Breast epithelium (tissue), 4 donors: ENCODE results near the gene FFAR4. TPM values are rescaled to one million over a fixed set of nuclear protein-coding genes. Genes with fewer than 3 reads are reported as not detected.

ENCODE experiments used
- DNase-seq, 2 donors: peaks; one replicate each; pipeline ENCODE4 v3.0.0-alpha.2; 2019; ENCODE audit warnings: low spot score in 2 of 2
- H3K27ac ChIP-seq, 2 donors: fragments of 200-600 bp; sonication (generic) in 1 of 2; one replicate each; pipeline ENCODE4 v1.5.1; 2016 to 2019; ENCODE audit warnings: mild to moderate bottlenecking in 1 of 2
- H3K27me3 ChIP-seq, 2 donors: fragments of 200-600 bp; sonication (generic) in 1 of 2; one replicate each; pipeline versions ENCODE4 v1.5.1 to v1.6.0; 2017 to 2019; ENCODE audit warnings: control low read depth in 1 of 2, mild to moderate bottlenecking in 1 of 2
- H3K36me3 ChIP-seq: fragments of 200-600 bp; one replicate; pipeline ENCODE4 v1.5.1; 2019
- H3K4me1 ChIP-seq, 2 donors: fragments of 200-600 bp; sonication (generic); one replicate each; pipeline ENCODE4 v1.5.1; 2016 to 2019; ENCODE audit warnings: control low read depth in 1 of 2
- H3K4me3 ChIP-seq, 3 donors: fragments of 200-600 bp; sonication (generic); 1 replicate in 2 of 3; 2 replicates in 1 of 3; pipeline ENCODE4 v1.5.1; 2016 to 2019; ENCODE audit warnings: mild to moderate bottlenecking in 3 of 3, moderate library complexity in 2 of 3
- H3K9me3 ChIP-seq, 2 donors: fragments of 200-600 bp; sonication (generic) in 1 of 2; one replicate each; pipeline ENCODE4 v1.5.1; 2016 to 2019; ENCODE audit warnings: control low read depth in 1 of 2
- POLR2A ChIP-seq: fragments of 450-650 bp; IDR thresholded peaks from one replicate; pipeline ENCODE4 v1.6.1; 2016; ENCODE audit warnings: antibody characterized with exemption, mild to moderate bottlenecking, moderate library complexity
- POLR2AphosphoS5 ChIP-seq, 3 donors: sonication (generic); formaldehyde crosslinking; IDR thresholded peaks; one replicate each; pipeline ENCODE4 v1.6.1; 2017; ENCODE audit warnings: antibody characterized with exemption in 3 of 3
- intact Hi-C: fragments of 100-400 bp; cut with DNase I; formaldehyde crosslinking; loops from one replicate; pipeline ENCODE4 v1.15.1; 2023; ENCODE audit warnings: low total_unique reads
- total RNA-seq, 3 donors: library from RNA; depleted of rRNA; stranded (reverse); fragments of >200 nt; gene quantifications; one replicate each; pipeline ENCODE4 v1.1.0, GENCODE V29; 2016
- TF ChIP-seq, protein P1 (sequence below), 3 donors: fragments of 450-650 bp; IDR thresholded peaks; one replicate each; pipeline ENCODE4 v1.5.1; 2016 to 2017; ENCODE audit warnings: antibody characterized with exemption in 3 of 3, mild to moderate bottlenecking in 3 of 3, moderate library complexity in 3 of 3

The FFAR4 gene
- total RNA-seq, 3 donors from 2014 or later, result 0.33 to 2.9 (median 1.0) TPM

DNA sequence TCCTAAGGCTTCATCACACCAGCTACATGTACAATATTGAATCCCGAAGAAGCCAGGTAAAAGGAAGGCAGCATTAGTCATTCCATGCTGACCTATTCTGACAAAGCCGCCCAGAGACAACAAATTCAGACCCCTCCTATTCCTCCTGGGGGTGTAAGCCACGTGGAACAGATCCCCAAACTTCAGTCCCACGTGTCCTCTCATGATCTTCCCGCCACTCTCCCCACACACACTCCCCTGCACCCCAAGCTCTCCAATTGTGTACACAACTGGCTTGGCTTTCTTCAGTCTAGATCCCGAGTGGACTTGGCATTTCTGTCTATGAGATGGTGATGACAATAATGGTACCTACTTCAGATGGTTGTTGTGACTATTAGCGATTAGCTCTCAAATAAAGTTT, 54.5 kb downstream of the FFAR4 start:
- intact Hi-C loops, result loop anchor here (2.0 kb wide), 1 partner anchor 64 kb away; no protein-coding TSS in a partner anchor
- no peak for TF ChIP-seq POLR2AphosphoS5 (IDR thresholded peaks at IDR 0.05)
- no peak for TF ChIP-seq POLR2A
- TF ChIP-seq, protein P1, sequence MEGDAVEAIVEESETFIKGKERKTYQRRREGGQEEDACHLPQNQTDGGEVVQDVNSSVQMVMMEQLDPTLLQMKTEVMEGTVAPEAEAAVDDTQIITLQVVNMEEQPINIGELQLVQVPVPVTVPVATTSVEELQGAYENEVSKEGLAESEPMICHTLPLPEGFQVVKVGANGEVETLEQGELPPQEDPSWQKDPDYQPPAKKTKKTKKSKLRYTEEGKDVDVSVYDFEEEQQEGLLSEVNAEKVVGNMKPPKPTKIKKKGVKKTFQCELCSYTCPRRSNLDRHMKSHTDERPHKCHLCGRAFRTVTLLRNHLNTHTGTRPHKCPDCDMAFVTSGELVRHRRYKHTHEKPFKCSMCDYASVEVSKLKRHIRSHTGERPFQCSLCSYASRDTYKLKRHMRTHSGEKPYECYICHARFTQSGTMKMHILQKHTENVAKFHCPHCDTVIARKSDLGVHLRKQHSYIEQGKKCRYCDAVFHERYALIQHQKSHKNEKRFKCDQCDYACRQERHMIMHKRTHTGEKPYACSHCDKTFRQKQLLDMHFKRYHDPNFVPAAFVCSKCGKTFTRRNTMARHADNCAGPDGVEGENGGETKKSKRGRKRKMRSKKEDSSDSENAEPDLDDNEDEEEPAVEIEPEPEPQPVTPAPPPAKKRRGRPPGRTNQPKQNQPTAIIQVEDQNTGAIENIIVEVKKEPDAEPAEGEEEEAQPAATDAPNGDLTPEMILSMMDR (IDR thresholded peaks at IDR 0.05), result no peak
- H3K36me3 ChIP-seq, result no peaks in the 10 kb centered on the region
- no peaks in the 10 kb centered on the region for H3K4me1 ChIP-seq
- H3K9me3 ChIP-seq, result no peaks in the 10 kb centered on the region
- no peaks in the 10 kb centered on the region for H3K27me3 ChIP-seq
- no peak overlapping the region for H3K4me3 ChIP-seq
- no peak for DNase-seq
- H3K27ac ChIP-seq, result no peak overlapping the region

DNA sequence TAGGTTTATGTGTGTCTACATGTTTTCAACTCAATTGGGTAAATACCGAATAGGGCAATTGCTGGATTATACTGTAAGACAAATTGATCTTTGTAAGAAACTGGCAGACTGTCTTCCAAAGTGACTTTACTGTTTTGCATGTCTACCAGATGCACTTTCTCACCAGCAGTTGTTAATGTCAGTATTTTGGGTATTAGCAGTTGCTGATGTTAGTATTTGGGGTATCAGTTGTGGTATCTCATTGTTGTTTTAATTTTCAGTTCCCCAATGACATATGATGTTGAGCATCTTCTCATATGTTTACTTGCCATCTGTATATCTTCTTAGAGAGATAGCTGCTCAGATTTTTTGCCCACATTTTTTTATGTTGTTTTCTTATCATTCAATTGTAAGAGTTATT, 56.5 kb downstream of the FFAR4 start:
- Histone ChIP-seq H3K4me3 (no peak overlapping the region), H3K36me3 (no peaks in the 10 kb centered on the region), H3K27me3 (no peaks in the 10 kb centered on the region), H3K27ac (no peak overlapping the region), H3K4me1 (no peaks in the 10 kb centered on the region), H3K9me3 (no peaks in the 10 kb centered on the region)
- intact Hi-C loops, result no loop called here
- DNase-seq, result no peak
- TF ChIP-seq POLR2AphosphoS5 (IDR thresholded peaks at IDR 0.05) (no peak), POLR2A (no peak)
- TF ChIP-seq, protein P1 (IDR thresholded peaks at IDR 0.05), result no peak

DNA sequence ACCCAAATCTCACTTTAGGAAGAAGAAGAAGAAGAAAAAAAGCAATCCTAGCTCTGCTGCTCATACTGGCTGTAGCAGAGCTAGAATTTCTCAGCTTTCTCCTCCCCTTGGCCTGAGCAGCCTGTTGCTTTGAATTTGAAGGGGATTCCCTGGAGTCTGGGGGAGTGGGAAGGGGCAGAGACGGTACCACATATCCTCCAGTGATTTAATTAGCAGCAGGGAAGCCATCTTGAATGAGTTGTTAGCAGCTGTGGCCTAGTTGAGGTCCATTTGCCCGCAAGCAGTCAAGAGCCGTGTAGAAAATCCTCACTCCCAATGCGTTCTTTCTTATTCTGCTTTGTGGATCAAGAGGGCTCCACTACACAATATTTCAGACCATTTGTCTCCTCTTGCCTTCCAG, 62.4 kb downstream of the FFAR4 start:
- H3K36me3 ChIP-seq, result no peaks in the 10 kb centered on the region
- TF ChIP-seq, protein P1 (IDR thresholded peaks at IDR 0.05), result no peak
- TF ChIP-seq POLR2AphosphoS5 (IDR thresholded peaks at IDR 0.05), result no peak
- TF ChIP-seq POLR2A, result no peak
- no peaks in the 10 kb centered on the region for H3K4me1 ChIP-seq
- DNase-seq, result no peak
- H3K4me3 ChIP-seq, result no peak overlapping the region
- intact Hi-C loops, result no loop called here
- no peaks in the 10 kb centered on the region for H3K9me3 ChIP-seq
- no peaks in the 10 kb centered on the region for H3K27me3 ChIP-seq
- no peak overlapping the region for H3K27ac ChIP-seq

DNA sequence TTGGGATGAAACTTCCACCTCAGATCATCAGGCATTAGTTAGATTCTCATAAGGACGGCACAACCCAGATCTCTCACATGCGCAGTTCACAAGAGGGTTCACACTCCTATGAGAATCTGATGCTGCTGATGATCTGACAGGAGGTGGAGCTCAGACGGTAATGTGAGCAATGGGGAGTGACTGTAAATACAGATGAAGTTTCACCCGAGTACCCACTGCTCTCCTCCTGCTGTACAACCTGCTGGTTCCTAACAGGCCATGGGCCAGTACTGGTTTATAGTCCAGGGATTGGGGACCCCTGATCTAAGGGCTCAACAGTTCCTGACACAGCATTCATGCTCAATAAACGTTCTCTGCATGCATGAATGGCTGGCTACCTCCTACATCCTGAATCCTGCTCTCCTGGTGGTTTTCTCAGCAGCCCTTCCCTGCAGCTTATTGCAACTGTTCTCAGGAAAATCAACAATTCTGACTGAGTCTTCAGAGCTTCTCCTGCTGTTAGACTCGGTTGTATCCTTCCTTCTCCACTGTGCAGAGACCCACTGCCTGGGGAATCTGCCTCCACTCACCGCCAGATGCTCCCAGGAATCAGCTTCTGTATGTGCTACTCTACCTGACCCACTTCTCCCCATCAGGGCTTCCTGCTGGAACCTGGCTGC, 63.3 kb downstream of the FFAR4 start:
- no peak overlapping the region for H3K27ac ChIP-seq
- H3K36me3 ChIP-seq, result no peaks in the 10 kb centered on the region
- H3K9me3 ChIP-seq, result no peaks in the 10 kb centered on the region
- no peak for DNase-seq
- TF ChIP-seq, protein P1 (IDR thresholded peaks at IDR 0.05), result no peak
- TF ChIP-seq POLR2A, result no peak
- no peak for TF ChIP-seq POLR2AphosphoS5 (IDR thresholded peaks at IDR 0.05)
- intact Hi-C loops, result no loop called here
- H3K4me3 ChIP-seq, result no peak overlapping the region
- no peaks in the 10 kb centered on the region for H3K27me3 ChIP-seq
- H3K4me1 ChIP-seq, result no peaks in the 10 kb centered on the region

DNA sequence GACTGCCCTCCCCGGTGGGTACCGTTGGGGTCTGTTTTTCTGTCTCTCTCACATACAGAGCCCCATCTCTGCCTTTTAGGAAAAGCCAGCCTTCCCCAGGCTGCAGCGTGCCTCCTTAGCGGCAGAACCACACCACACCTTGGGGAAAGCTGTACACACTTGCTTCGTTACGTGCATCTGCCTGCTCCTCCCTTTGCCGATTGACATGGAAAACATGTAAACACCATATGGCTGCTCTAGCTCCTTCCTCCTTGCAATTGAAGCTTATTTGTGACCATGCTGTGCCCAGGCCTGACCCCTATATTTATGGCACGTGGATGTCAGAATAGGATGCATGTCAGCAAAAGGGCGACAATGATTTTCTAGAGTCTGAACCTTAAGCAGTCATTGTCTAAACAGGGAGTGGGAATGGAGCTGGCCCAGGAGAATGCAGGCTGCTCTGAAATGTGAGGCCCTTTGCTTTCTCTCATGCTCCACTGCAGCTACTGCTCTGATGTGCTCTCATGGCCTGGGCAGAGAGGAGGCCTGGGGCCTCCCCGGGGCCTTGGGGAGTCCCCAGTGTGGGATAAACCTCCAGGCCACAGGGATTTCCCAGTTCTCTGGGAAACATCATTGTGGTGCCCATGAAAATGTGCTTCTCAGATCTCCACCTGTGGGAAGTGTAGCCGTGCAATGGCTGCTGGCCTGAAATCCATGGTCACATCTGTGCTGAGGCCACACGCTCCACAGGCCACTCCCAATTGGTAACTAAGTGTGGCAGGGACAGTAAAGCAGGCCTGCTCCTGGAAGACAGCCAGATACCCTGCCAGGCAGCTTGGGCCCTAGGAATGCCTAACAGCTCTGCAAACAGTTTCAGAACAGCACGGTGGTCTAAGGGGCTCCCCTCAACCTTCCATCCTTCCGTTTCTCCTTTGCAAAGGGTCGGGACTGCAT, 64.4 kb downstream of the FFAR4 start:
- Histone ChIP-seq H3K27ac (no peak overlapping the region), H3K36me3 (no peaks in the 10 kb centered on the region), H3K27me3 (no peaks in the 10 kb centered on the region), H3K9me3 (no peaks in the 10 kb centered on the region), H3K4me1 (no peaks in the 10 kb centered on the region), H3K4me3 (no peak overlapping the region)
- DNase-seq, result no peak
- intact Hi-C loops, result no loop called here
- TF ChIP-seq, protein P1 (IDR thresholded peaks at IDR 0.05), result no peak
- TF ChIP-seq POLR2A (no peak), POLR2AphosphoS5 (IDR thresholded peaks at IDR 0.05) (no peak)
